GM21515 (cell line): ENCODE results near the gene QSER1.
"Not testable (repeated sequence)": the region's sequence is repeated elsewhere in the genome, so short reads cannot be mapped to it uniquely, and the experiment has no call there.

Experiments
- ATAC-seq: cut with Tn5 transposase; IDR thresholded peaks from one replicate; pipeline ENCODE4 v1.9.1; 2021; ENCODE audit not compliant: unreplicated experiment

QSER1 gene

GRCh38 chr11:32932196-32932595 lies 39.6 kb downstream of the QSER1 start:
- ATAC-seq, result no peak

- no peak for ATAC-seq
Measured at GRCh38 chr11:32935462-32936029, 42.9 kb downstream of the QSER1 start.

DNA sequence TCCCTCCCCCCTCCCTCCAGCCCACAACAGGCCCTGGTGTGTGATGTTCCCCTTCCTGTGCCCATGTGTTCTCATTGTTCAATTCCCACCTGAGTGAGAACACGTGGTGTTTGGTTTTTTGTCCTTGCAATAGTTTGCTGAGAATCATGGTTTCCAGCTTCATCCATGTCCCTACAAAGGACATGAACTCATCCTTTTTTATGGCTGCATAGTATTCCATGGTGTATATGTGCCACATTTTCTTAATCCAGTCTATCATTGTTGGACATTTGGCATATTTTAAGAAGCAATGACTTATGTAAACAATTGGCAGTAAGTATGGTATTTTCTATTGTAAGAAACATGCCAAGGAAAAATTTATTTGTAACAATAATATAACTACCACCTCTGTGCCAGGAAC lies 43.6 kb downstream of the QSER1 start:
- ATAC-seq, result not testable (repeated sequence)

GRCh38 chr11:32937283-32937682 lies 44.7 kb downstream of the QSER1 start:
- ATAC-seq, result not testable (repeated sequence)

- ATAC-seq, result peak; percentile 52
Measured at GRCh38 chr11:32939046-32939445, 46.4 kb downstream of the QSER1 start.

DNA sequence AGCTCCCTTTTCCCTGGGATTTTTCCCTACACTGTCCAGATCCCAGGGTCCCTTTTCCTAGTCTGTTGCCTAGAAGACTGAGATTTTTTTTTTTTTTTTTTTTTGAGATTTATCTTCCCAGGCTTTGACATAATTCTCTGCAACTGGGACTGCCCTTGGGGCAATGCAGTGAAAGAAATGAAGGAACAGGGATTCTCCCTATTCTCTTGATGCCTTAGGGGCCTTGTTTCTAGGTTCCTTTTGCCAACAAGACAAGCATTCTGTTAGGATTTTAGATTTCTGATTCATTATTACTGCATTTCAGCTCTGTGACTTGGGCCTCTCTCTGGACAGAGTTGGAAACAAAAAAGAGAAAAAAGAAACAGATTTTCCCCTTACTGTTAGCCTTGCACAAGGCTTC lies 47.3 kb downstream of the QSER1 start:
- ATAC-seq, result no peak

GRCh38 chr11:32940865-32941264 lies 48.3 kb downstream of the QSER1 start:
- ATAC-seq, result no peak

DNA sequence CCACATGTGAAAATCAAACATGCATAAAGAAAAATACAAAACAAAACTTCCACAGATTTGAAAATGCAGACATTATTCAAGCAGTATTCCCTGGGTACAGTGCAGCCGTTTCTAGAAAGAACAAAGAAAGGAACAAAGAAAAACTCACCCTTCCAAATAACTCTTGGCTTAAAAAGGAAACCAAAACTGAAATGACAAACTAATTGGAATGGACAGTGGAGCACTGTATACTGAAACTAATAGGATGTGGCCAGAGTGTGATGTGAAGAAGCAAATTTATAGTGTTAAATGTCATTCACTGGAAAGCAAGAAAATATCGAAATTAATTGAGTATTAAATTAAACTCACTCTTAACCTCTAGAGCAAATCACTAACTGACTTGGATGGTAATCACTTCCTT lies 55.4 kb downstream of the QSER1 start:
- no peak for ATAC-seq

GRCh38 chr11:32949739-32950138 lies 57.1 kb downstream of the QSER1 start:
- ATAC-seq, result no peak

- ATAC-seq, result no peak
Measured at GRCh38 chr11:32952421-32952820, 59.8 kb downstream of the QSER1 start.

GRCh38 chr11:32953700-32954099 lies 61.1 kb downstream of the QSER1 start:
- no peak for ATAC-seq

DNA sequence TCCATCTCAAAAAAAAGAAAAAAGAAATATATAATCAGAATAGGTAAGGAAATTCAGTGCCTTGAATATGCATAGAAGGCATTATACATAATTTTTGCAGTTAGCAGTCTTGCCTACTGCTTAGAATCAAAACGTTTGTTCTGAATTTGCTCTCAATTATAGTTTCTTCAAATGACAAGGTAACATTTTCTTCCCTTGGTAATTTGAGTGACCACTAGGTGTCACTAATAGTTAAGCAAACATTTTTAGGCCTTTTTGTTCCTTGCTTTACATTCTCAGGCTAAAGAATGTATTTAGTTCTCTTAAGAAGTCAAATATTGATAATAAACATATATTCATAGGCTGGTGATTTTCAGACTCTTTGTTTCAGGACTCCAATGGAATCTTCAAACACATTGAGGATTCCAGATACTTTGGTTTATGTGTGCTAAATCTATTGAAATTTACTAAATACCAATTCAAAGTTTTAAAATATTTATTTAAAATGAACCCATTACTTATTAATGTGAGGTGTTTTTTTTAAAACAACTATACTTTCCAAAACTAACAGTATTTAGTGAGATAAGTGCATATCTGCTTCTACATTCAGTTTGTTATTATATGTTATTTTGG lies 68.0 kb downstream of the QSER1 start:
- ATAC-seq, result no peak

GRCh38 chr11:32962016-32962415 lies 69.4 kb downstream of the QSER1 start:
- ATAC-seq, result no peak

DNA sequence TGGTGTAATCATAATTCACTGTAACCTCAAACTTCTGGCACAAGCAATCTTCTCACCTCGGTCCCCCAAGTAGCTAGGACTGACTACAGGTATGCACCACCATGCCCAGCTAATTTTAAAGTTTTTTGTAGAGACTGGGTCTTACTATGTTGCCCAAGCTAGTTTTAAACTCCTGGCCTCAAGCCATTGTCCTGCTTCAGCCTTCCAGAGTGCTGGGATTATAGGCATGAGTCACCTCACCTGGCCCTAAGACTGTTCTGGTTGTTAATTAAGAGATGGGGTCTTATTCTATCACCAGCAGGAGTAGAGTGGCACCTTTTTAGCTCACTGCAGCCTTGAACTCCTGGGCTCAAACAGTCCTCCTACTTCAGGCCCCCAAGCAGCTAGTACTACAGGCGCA lies 71.1 kb downstream of the QSER1 start:
- no peak for ATAC-seq

- ATAC-seq, result no peak
Measured at GRCh38 chr11:32968541-32968940, 75.9 kb downstream of the QSER1 start.

GRCh38 chr11:32972233-32972632 lies 79.6 kb downstream of the QSER1 start:
- ATAC-seq, result not testable (repeated sequence)

GRCh38 chr11:32972781-32973180 lies 80.2 kb downstream of the QSER1 start:
- no peak for ATAC-seq

GRCh38 chr11:32982626-32983025 lies 90.0 kb downstream of the QSER1 start:
- ATAC-seq, result no peak

DNA sequence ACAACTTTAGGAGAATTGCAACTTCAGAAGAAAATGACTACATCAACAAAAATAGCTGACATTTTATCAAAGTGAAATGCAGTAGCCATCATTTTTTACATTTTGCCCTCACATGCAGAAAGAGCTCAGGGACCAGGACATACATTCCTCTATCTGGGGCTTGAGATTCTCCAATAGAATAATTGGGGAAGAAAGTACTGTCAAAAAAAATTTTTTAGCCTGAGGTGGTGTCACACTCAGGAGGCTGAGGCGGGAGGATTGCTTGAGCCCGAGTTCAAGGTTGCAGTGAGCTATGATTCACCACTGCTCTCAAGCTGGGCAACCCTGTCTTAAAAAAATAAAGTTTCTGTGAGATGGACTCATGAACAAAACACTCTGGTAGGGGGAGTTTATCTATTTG lies 90.9 kb downstream of the QSER1 start:
- no peak for ATAC-seq

GRCh38 chr11:32985600-32985999 lies 93.0 kb downstream of the QSER1 start:
- no peak for ATAC-seq

- ATAC-seq, result no peak
Measured at GRCh38 chr11:32987851-32988250, 95.2 kb downstream of the QSER1 start.

DNA sequence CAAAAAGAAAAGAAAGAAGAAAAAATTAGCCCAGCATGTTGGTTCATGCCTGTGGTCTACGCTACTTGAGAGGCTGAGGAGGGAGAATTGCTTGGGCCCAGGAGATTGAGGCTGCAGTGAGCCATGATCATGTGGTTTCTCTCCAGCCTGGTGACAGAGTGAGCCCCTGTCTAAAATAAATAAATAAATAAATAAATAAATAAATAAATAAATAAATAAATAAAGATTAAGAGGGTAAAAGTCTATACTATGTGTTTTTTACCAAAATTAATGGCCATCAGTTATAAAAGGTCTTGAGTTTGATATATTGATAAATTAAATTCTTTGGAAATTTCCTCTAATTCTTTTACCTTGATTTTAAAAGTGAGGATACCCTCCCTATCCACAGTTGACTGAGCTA lies 97.9 kb downstream of the QSER1 start:
- no peak for ATAC-seq

GRCh38 chr11:32991427-32991826 lies 98.8 kb downstream of the QSER1 start:
- ATAC-seq, result no peak
